ENCODE results near the gene SSRP1. TPM values are rescaled to one million over a fixed set of nuclear protein-coding genes. Genes with fewer than 3 reads are reported as not detected.
"Not testable (repeated sequence)": the region's sequence is repeated elsewhere in the genome, so short reads cannot be mapped to it uniquely, and the experiment has no call there.

Gene SSRP1
- 100 to 1,000 TPM; 151 to 215 (median 166) TPM for polyA plus RNA-seq (ENCODE audit: insufficient read depth in 1 of 5, insufficient read length in 5 of 5, low replicate concordance in 1 of 5)
- long read RNA-seq, donor 1, transcript SSRP1-201 (17 exons, 2,819 nt), result major isoform, 5 of 93 reads
- long read RNA-seq, donor 1, partial matches to known transcripts, result 88 of 93 reads
- long read RNA-seq, donor 1, other reads (novel, unspliced or antisense), result 0 of 93 reads
- long read RNA-seq, donor 2, transcript SSRP1-201 (17 exons, 2,819 nt), result major isoform, 13 of 80 reads
- long read RNA-seq, donor 2, partial matches to known transcripts, result 67 of 80 reads
- long read RNA-seq, donor 2, other reads (novel, unspliced or antisense), result 0 of 80 reads
- long read RNA-seq, donor 3, partial matches to known transcripts, result 144 of 147 reads
- long read RNA-seq, donor 3, other reads (novel, unspliced or antisense), result 0 of 147 reads
- long read RNA-seq, donor 4, partial matches to known transcripts, result 62 of 65 reads
- long read RNA-seq, donor 4, other reads (novel, unspliced or antisense), result 0 of 65 reads
- long read RNA-seq, donor 5, partial matches to known transcripts, result 187 of 190 reads
- long read RNA-seq, donor 5, other reads (novel, unspliced or antisense), result 0 of 190 reads
- long read RNA-seq, donor 6, transcript SSRP1-201 (17 exons, 2,819 nt), result major isoform, 9 of 150 reads
- long read RNA-seq, donor 6, partial matches to known transcripts, result 141 of 150 reads
- long read RNA-seq, donor 6, other reads (novel, unspliced or antisense), result 0 of 150 reads
- long read RNA-seq, donor 7, transcript SSRP1-201 (17 exons, 2,819 nt), result major isoform, 22 of 88 reads
- long read RNA-seq, donor 7, partial matches to known transcripts, result 66 of 88 reads
- long read RNA-seq, donor 7, other reads (novel, unspliced or antisense), result 0 of 88 reads
- long read RNA-seq, donor 8, partial matches to known transcripts, result 35 of 36 reads
- long read RNA-seq, donor 8, other reads (novel, unspliced or antisense), result 0 of 36 reads

DNA sequence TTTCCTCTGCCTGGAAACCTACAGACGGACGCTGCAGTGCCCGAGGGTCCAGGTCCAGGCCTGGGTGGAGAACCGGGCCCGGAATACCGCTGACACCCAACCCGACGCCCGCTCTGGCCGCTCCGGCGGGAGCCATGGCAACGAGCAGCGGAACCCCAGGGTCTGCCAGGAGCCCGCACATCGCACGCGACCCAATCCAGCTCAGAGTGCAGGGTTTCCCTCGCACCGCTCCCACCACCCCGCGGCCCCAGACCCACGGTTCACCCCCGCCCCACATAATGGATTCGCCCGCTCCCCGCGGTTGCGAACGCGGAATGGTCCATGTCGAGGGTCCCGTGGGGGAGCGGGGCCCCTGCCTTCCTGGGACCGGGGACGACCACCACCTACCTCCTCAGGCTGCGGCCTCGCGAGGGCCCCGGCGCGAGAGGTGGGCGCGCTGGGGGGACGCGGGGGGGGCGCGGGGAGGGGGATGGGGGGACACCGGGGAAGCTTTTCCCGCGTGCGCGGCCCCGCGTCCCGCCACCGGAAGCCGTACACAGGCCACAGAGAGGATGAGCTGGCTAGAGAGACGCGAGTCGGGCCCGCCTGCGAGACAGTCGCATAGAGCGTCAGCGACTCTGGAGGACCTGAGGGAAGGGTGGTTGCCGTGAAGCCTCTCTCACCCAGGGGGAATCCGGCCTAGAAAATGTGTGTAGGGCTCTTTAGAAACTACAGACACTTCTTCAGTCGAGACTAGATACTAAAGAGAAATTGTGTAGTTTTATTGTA, at the start of gene SSRP1:
TSS of gene SSRP1 (minus strand) at position 550 of the 768 bp plus-strand sequence. CDS start 771 bp downstream, outside the sequence.
- DNase-seq, result peak; percentile 79 to 80

DNA sequence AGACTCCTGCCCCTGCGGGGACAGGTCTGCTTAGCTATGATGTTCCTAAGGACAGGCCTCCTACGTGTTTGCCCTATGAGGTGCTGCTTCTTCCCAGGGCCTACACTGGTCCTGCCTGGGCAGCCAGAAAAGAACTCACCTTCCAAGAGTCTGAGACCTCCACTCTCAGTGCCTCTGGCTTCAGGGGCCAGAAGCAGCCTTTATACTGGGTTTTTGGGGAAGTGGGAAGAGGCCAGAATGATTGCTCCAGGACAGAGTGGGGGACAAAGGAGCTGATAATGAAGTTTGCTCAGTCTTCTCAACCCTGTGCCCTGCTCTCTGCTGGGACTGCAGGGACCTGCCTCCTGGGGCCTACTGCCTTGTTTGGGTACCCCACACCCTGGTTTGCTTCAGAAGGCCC, 45.3 kb upstream of the SSRP1 start, which contains the start of gene PRG3:
TSS of gene PRG3 (minus strand) at position 176 of the 400 bp plus-strand sequence. CDS start 442 bp downstream, outside the sequence.
- DNase-seq, result no peak

GRCh38 chr11:57379732-57380131, 44.0 kb upstream of the SSRP1 start:
- no peak for DNase-seq

- no peak for DNase-seq
These were observed 42.5 kb upstream of the SSRP1 start for GRCh38 chr11:57378186-57378585.

GRCh38 chr11:57377107-57377506, 41.4 kb upstream of the SSRP1 start:
- no peak for DNase-seq

- DNase-seq, result no peak
These were observed 40.7 kb upstream of the SSRP1 start for GRCh38 chr11:57376095-57377090.

DNA sequence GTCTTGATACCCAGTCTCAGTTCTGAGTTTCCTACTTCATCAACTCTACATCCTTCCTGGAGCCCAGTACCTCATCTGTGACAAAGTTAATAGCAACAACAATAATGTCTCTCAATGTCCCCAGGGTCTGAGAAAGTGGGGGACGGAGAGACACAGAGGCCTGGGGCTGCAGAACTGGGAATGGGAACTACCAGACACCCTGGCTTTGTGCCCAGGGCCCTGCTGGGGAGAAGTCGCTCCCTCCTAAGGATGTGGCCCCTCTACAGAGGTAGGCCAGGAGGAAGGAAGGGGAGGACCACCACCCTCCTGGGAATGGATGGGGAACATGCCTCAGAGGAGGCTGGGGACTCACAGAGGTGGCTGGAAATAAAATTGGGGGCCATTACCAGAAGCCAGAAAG, 39.8 kb upstream of the SSRP1 start:
- no peak for DNase-seq

GRCh38 chr11:57374966-57375365, 39.3 kb upstream of the SSRP1 start:
- DNase-seq, result no peak

DNA sequence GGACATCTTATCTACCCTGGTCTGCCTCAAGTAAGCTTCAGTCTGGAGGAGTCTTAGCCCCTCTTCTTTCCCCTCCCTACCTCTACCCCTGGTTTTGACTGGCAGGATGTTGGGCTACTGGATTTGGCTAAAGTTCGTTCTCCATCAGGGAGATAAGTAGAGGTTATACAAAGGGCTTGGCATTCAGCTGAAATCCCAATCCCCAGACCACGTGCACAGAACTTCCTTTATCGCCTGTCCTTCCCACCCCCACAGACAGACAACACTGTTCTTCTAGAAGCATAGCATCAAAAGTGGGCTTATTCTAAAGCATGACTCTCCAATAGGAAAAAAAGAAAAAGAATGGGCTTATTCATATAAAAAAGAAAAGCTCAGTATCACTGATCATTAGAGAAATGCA, 37.5 kb upstream of the SSRP1 start:
- no peak for DNase-seq

- DNase-seq, result no peak
These were observed 35.2 kb upstream of the SSRP1 start for GRCh38 chr11:57370941-57371340.

GRCh38 chr11:57370251-57370650, 34.6 kb upstream of the SSRP1 start:
- no peak for DNase-seq

- DNase-seq, result no peak
These were observed 33.1 kb upstream of the SSRP1 start for GRCh38 chr11:57368845-57369232.

GRCh38 chr11:57368106-57368844, 32.6 kb upstream of the SSRP1 start:
- peak; percentile 31 to 41 for DNase-seq

DNA sequence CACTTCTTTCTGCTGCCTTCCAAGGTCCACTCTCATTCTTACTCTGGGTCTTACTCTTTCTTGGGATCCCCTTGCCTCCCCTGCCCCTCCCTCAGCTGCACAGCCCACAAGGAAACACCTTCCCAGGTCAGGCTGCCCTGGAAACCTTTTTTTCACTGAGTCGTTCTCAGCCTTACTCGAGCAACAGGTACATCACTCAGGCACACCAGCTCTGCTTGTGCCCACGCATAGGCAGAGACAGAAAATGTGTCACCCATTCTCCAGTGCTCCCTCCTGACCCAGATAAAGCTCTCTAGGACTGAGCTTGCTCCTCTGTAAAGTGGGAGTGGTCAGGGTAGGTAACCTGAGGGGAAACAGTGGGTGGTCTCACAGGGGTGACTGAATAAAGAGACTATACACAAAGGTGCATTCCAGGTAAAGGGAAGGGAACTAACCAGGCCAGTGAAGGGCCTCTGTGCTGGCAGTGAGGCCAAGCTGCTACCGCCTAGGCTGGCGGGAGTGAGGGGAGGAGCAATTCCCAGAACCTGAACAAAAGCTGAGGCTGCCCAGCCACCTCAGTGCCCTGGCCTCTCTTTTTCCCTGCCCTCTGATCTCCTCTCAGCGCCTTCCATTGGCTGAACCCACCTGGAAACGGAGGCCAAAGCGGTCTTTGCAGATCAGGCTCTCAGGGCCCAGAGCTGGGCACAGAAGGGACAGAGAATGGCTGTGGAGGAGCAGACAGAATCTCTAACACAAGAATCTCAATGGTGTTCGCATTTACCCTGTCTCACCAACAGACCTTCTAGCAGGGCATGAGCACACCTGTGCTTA, 29.4 kb upstream of the SSRP1 start:
- no peak for DNase-seq

DNA sequence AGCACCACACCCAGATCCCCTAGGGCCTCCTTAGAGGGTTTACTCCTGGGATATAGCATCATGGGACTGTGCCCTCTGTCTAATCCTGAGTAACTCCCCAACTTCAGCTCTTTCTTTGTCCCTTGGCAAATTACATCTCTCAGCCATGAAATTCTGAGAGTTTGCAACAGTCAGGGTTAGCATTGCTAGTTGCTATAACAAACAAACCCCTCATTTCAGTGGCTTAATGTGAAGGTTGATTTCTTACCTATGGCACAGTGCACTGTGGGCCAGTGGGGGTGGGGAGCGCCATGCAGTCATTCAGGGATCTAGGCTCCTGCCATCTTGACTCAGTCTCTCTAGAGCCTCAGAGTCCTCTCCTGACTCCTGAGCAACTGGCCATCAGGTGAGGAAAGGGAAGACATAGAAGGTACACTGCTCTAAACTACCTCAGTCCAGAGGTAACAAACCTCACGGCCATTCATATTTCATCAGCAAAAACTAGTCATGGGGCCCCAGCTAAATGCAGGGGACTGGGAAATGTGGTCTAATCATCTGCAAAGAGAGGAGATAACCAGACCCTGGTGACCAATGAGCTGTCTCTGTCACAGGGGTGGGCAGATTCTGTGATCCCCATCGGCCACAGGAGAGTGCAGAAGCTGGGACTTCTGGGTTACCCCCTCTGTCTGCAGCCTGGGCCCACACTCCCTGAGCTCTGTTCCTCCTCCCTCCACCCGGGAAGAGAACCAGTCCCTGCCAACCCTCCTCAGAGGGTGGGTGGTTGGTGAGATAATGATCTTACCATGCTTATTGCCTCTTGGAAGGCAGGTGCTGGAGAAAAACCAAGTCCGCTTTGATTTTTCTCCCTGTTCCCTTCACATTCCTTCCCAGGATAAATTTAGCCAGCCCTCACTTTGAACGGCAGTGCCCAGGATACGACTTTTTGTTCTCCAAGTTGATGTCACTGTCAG, 27.7 kb upstream of the SSRP1 start:
- no peak for DNase-seq

GRCh38 chr11:57361926-57362325, 26.2 kb upstream of the SSRP1 start:
- no peak for DNase-seq

DNA sequence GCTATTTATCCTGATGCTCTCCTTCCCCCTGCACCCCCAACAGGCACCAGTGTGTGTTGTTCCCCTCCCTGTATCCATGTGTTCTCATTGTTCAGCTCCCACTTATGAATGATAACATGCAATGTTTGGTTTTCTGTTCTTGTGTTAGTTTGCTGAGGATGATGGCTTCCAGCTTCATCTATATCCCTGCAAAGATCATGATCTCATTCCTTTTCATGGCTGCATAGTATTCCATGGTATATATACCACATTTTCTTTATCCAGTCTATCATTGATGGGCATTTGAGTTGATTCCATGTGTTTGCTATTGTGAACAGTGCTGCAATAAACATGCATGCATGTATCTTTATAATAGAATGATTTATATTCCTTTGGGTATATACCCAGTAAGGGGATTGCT, 25.7 kb upstream of the SSRP1 start:
- DNase-seq, result not testable (repeated sequence)

Measured in right lung (tissue), 10 donors.